Ovary (tissue), 9 donors: ENCODE data around the gene MUC13. TPM values are rescaled to one million over a fixed set of nuclear protein-coding genes. Genes with fewer than 3 reads are reported as not detected.

Experiments used
- DNase-seq, 5 donors: peaks; one replicate each; pipeline ENCODE4 v3.0.0-alpha.2; 2019 to 2020
- H3K27ac ChIP-seq, 2 donors: fragments of 200-600 bp; one replicate each; pipeline versions ENCODE4 v1.5.1 to v1.8.0; 2019 to 2022
- H3K27me3 ChIP-seq: fragments of 200-600 bp; one replicate; pipeline ENCODE4 v1.8.0; 2022
- H3K36me3 ChIP-seq: fragments of 200-600 bp; sonication (generic); one replicate; pipeline ENCODE4 v1.5.1; 2019
- H3K4me1 ChIP-seq: one replicate; pipeline ENCODE4 v1.8.1; 2013; ENCODE audit warnings: mild to moderate bottlenecking, moderate library complexity; ENCODE audit not compliant: insufficient read depth
- H3K4me3 ChIP-seq: fragments of 200-600 bp; sonication (generic); one replicate; pipeline ENCODE4 v1.5.1; 2017
- H3K9me3 ChIP-seq, 2 donors: fragments of 200-600 bp in 1 of 2; sonication (generic) in 1 of 2; one replicate each; pipeline versions ENCODE4 v1.5.1 to v1.8.1; 2013 to 2019; ENCODE audit warnings: mild to moderate bottlenecking in 1 of 2, moderate library complexity in 1 of 2
- CTCF ChIP-seq, 3 donors: fragments of 450-650 bp in 2 of 3; fragments of 200-600 bp in 1 of 3; IDR thresholded peaks; one replicate each; pipeline versions ENCODE4 v1.5.1 to v1.8.0; 2016 to 2022; ENCODE audit warnings: antibody characterized with exemption in 3 of 3, mild to moderate bottlenecking in 1 of 3
- EP300 ChIP-seq: sonication (generic); formaldehyde crosslinking; IDR thresholded peaks from one replicate; pipeline ENCODE4 v1.6.1; 2017; ENCODE audit warnings: antibody characterized with exemption
- POLR2A ChIP-seq: fragments of 450-650 bp; IDR thresholded peaks from one replicate; pipeline ENCODE4 v1.6.1; 2017; ENCODE audit warnings: antibody characterized with exemption, mild to moderate bottlenecking, moderate library complexity
- WGBS, 3 donors: extraction: QIAGEN DNeasy Blood & Tissue Kit in 1 of 3; methylation state at CpG; one replicate each; pipeline versions ENCODE4 v1.1.5 to v1.1.7; 2013 to 2017; 5-methylcytosine and 5-hydroxymethylcytosine counted together
- intact Hi-C, 4 donors: fragments of 100-400 bp; cut with DNase I; formaldehyde crosslinking; loops; one replicate each; pipeline versions ENCODE4 v1.11.0 to v1.15.1; 2022 to 2023
- polyA plus RNA-seq, 2 donors: library from polyadenylated mRNA; stranded (reverse); fragments of 200-250 nt in 1 of 2; fragments of 350-450 nt in 1 of 2; fragmentation: Illumina TruSeq in 1 of 2; extraction: RNeasy Lipid Tissue Mini Kit (QIAGEN cat#74804) in 1 of 2; gene quantifications; one replicate each; pipeline ENCODE4 v1.2.3, GENCODE V29; 2013 to 2014
- total RNA-seq, 7 donors: library from RNA; depleted of rRNA in 2 of 7; stranded (reverse); fragments of >200 nt in 2 of 7; fragmentation: NEBNext Ultra II Directional in 3 of 7; extraction: Animal tissue kit (Norgen Biotek cat#: 25700) in 3 of 7; gene quantifications; one replicate each; pipeline versions ENCODE4 v1.1.0 to v1.2.4, GENCODE V29; 2016 to 2023
- donor health status: DM: no; HTN: no; CAD: no; lungs with moderate emphysema.
- donor health status: DM: no; HTN: no; CAD: no.
- donor health status: Bipolar disorder and iron deficiency.
- donor health status: DM: yes; HTN: yes; CAD: no.
- donor health status: DM: no; HTN: no; CAD: no.
- donor health status: DM: yes; HTN: yes; CAD: no.

Gene MUC13
- total and polyA plus RNA-seq, 9 donors = 0.04 to 1.5 (median 0.23) TPM; not detected in 4

GRCh38 chr3:124903896-124904834, 30.4 kb downstream of the MUC13 start:
- H3K4me1 ChIP-seq = peaks cover 1% of the 10 kb centered on the region
- intact Hi-C loops = loop anchor here in 2 of 4 donors (5.0 to 10.0 kb wide), 2 partner anchors 339 to 342 kb away; no protein-coding TSS in a partner anchor
- DNase-seq = no peak
- H3K27ac ChIP-seq = no peak overlapping the region
- no peaks in the 10 kb centered on the region for H3K36me3 ChIP-seq
- TF ChIP-seq POLR2A (no peak), EP300 (no peak)
- no peaks in the 10 kb centered on the region for H3K9me3 ChIP-seq
- H3K27me3 ChIP-seq = no peaks in the 10 kb centered on the region
- WGBS, 3 donors = 64 to 76% (median 68%) methylated on average over 1 of the region's 1 CpG
- no peak overlapping the region for H3K4me3 ChIP-seq

GRCh38 chr3:124896824-124897526, 37.6 kb downstream of the MUC13 start:
- TF ChIP-seq CTCF (IDR thresholded peaks at IDR 0.05) (no peak), POLR2A (no peak), EP300 (no peak)
- Histone ChIP-seq H3K27ac (no peak overlapping the region), H3K27me3 (no peaks in the 10 kb centered on the region), H3K4me3 (no peak overlapping the region), H3K36me3 (no peaks in the 10 kb centered on the region), H3K4me1 (peaks cover 1% of the 10 kb centered on the region), H3K9me3 (no peaks in the 10 kb centered on the region)
- no peak for DNase-seq
- intact Hi-C loops = no loop called here
- WGBS, 3 donors = 93 to 100% (median 98%) methylated on average over 1 of the region's 1 CpG

GRCh38 chr3:124895756-124896155, 38.8 kb downstream of the MUC13 start:
- H3K4me3 ChIP-seq = no peak overlapping the region
- DNase-seq = no peak
- H3K27ac ChIP-seq = no peak overlapping the region
- H3K27me3 ChIP-seq = no peaks in the 10 kb centered on the region
- intact Hi-C loops = no loop called here
- no peaks in the 10 kb centered on the region for H3K4me1 ChIP-seq
- no peaks in the 10 kb centered on the region for H3K9me3 ChIP-seq
- WGBS, 3 donors = 87 to 91% (median 91%) methylated on average over 7 of the region's 7 CpGs
- no peaks in the 10 kb centered on the region for H3K36me3 ChIP-seq
- no peak for TF ChIP-seq CTCF (IDR thresholded peaks at IDR 0.05)
- TF ChIP-seq POLR2A = no peak
- TF ChIP-seq EP300 = no peak

GRCh38 chr3:124893526-124893925, 41.0 kb downstream of the MUC13 start:
- Histone ChIP-seq H3K36me3 (no peaks in the 10 kb centered on the region), H3K4me1 (no peaks in the 10 kb centered on the region), H3K9me3 (no peaks in the 10 kb centered on the region), H3K4me3 (no peak overlapping the region), H3K27ac (no peak overlapping the region), H3K27me3 (no peaks in the 10 kb centered on the region)
- DNase-seq = no peak
- intact Hi-C loops = no loop called here
- 16 to 20% (median 18%) methylated on average over 2 of the region's 2 CpGs for WGBS, 3 donors
- no peak for TF ChIP-seq EP300
- TF ChIP-seq CTCF (IDR thresholded peaks at IDR 0.05) = no peak
- TF ChIP-seq POLR2A = no peak
